K562 (cell line): Measurements from ENCODE around the gene KCTD7. TPM values are rescaled to one million over a fixed set of nuclear protein-coding genes. Genes with fewer than 3 reads are reported as not detected.
A peak's percentile ranks its signal among the peaks of the same experiment; 100 is the strongest.

ENCODE experiments used
- ARID1B ChIP-seq: fragments of 450-650 bp; IDR thresholded peaks from 2 replicates; pipeline ENCODE4 v1.6.1; 2016; ENCODE audit warnings: antibody characterized with exemption, mild to moderate bottlenecking, inconsistent platforms
- ATF1 ChIP-seq, 2 experiments: fragments of 450-650 bp in 1 of 2; IDR thresholded peaks; 2 replicates each; pipeline ENCODE4 v1.6.1; 2016; ENCODE audit warnings: missing compliant biosample characterization in 1 of 2, missing genetic modification characterization in 1 of 2
- CBX3 ChIP-seq, 2 experiments: IDR thresholded peaks; 1 replicate in 1 of 2; 2 replicates in 1 of 2; pipeline ENCODE4 v1.6.1; 2012; ENCODE audit warnings: inconsistent platforms in 2 of 2, low read length in 2 of 2, borderline replicate concordance in 1 of 2, control low read depth in 1 of 2
- FOXJ3 ChIP-seq: sonication (generic); formaldehyde crosslinking; IDR thresholded peaks from 2 replicates; pipeline ENCODE4 v1.4.0; 2020; ENCODE audit warnings: mild to moderate bottlenecking, missing genetic modification reagents
- GTF2B ChIP-seq: IDR thresholded peaks from 2 replicates; pipeline ENCODE4 v1.6.1; 2011; ENCODE audit not compliant: insufficient read length; ENCODE audit errors: extremely low read depth
- HCFC1 ChIP-seq: IDR thresholded peaks from 2 replicates; pipeline ENCODE4 v1.6.1; 2012; ENCODE audit warnings: low read depth, low read length, improper control_type of control experiment
- HDAC1 ChIP-seq, 2 experiments: fragments of 450-650 bp; IDR thresholded peaks; 2 replicates each; pipeline ENCODE4 v1.6.1; 2016 to 2017; ENCODE audit warnings: inconsistent platforms in 1 of 2, mild to moderate bottlenecking in 1 of 2, moderate library complexity in 1 of 2
- MAX ChIP-seq: sonication (generic); formaldehyde crosslinking; IDR thresholded peaks from 2 replicates; pipeline ENCODE4 v1.9.0; 2022; ENCODE audit warnings: mild to moderate bottlenecking, missing genetic modification reagents
- MCM2 ChIP-seq: fragments of 450-650 bp; IDR thresholded peaks from 2 replicates; pipeline ENCODE4 v1.6.1; 2017; ENCODE audit warnings: low read depth, mild to moderate bottlenecking
- MCM3 ChIP-seq: fragments of 450-650 bp; IDR thresholded peaks from 2 replicates; pipeline ENCODE4 v1.6.1; 2016
- MNT ChIP-seq, 2 experiments: fragments of 450-650 bp; conservative IDR thresholded peaks; 2 replicates each; pipeline ENCODE4 v1.6.1; 2017; ENCODE audit warnings: mild to moderate bottlenecking in 2 of 2, moderate library complexity in 2 of 2
- SIX5 ChIP-seq, 2 experiments: IDR thresholded peaks; 2 replicates each; pipeline ENCODE4 v1.6.1; 2011; ENCODE audit warnings: low read length in 2 of 2, borderline replicate concordance in 1 of 2, low read depth in 1 of 2, mild to moderate bottlenecking in 1 of 2, moderate library complexity in 1 of 2; ENCODE audit not compliant: insufficient read depth in 1 of 2
- SREBF1 ChIP-seq: fragments of 150-350 bp; IDR thresholded peaks from 2 replicates; pipeline ENCODE4 v1.6.1; 2014; ENCODE audit warnings: antibody characterized with exemption, low read depth, low read length, borderline replicate concordance
- U2AF1 ChIP-seq: fragments of 200-400 bp; formaldehyde crosslinking; optimal IDR thresholded peaks from 2 replicates; pipeline ENCODE3; 2017; ENCODE audit warnings: mild to moderate bottlenecking, low read depth, low read length, moderate library complexity
- U2AF2 ChIP-seq: fragments of 200-400 bp; formaldehyde crosslinking; optimal IDR thresholded peaks from 2 replicates; pipeline ENCODE3; 2017; ENCODE audit warnings: low read depth, mild to moderate bottlenecking, low read length
- XRCC4 ChIP-seq: IDR thresholded peaks from one replicate; pipeline ENCODE4 v1.6.1; 2011; ENCODE audit not compliant: insufficient read depth, insufficient read length; ENCODE audit errors: extremely low read depth
- ZBTB1 ChIP-seq: sonication (generic); formaldehyde crosslinking; IDR thresholded peaks from 2 replicates; pipeline ENCODE4 v1.8.1; 2023; ENCODE audit warnings: missing genetic modification reagents, low read depth, mild to moderate bottlenecking, borderline replicate concordance
- ZNF146 ChIP-seq: IDR thresholded peaks from one replicate; pipeline ENCODE4 v1.6.1; 2018; ENCODE audit warnings: missing compliant biosample characterization; ENCODE audit not compliant: unreplicated experiment
- ZNF175 ChIP-seq: fragments of 200-800 bp; sonication (Bioruptor generic); IDR thresholded peaks from 2 replicates; pipeline ENCODE4 v1.6.1; 2016; ENCODE audit warnings: low read depth, mild to moderate bottlenecking, missing genetic modification characterization, missing compliant biosample characterization
- ZNF384 ChIP-seq: IDR thresholded peaks from 2 replicates; pipeline ENCODE4 v1.6.1; 2012; ENCODE audit warnings: low read depth, low read length, improper control_type of control experiment
- ZNF41 ChIP-seq: fragments of 250-450 bp; sonication (Bioruptor Pico); conservative IDR thresholded peaks from 2 replicates; pipeline ENCODE4 v1.4.0; 2020; ENCODE audit warnings: mild to moderate bottlenecking
- polyA plus RNA-seq, 8 experiments: library from polyadenylated mRNA; depleted of rRNA in 4 of 8; stranded (reverse) in 5 of 8; unstranded in 3 of 8; fragments of >200 nt; fragmentation: Nextera tagmentation in 2 of 8; fragmentation: Illumina TruSeq in 1 of 8; extraction: Ambion mirVana in 2 of 8; extraction: Trizol in 1 of 8; gene quantifications; 2 replicates each; pipeline versions ENCODE4 v1.2.1 to v1.2.3, GENCODE V29; 2011 to 2014; ENCODE audit warnings: inconsistent platforms in 1 of 8, missing spikeins in 1 of 8
- total RNA-seq, 7 experiments: library from RNA; depleted of rRNA in 6 of 7; stranded (reverse); fragments of >200 nt in 6 of 7; fragmentation: Illumina TruSeq in 2 of 7; extraction: Trizol in 2 of 7; gene quantifications; 2 replicates each; pipeline versions ENCODE4 v1.2.1 to v1.2.3, GENCODE V29; 2011 to 2021; ENCODE audit warnings: low replicate concordance in 1 of 7
- TF ChIP-seq, protein P1 (sequence below): fragments of 450-650 bp; IDR thresholded peaks from 2 replicates; pipeline ENCODE4 v1.6.1; 2016; ENCODE audit warnings: missing biosample characterization, missing genetic modification characterization
- TF ChIP-seq, protein P2 (sequence below): fragments of 450-650 bp; formaldehyde crosslinking; IDR thresholded peaks from 2 replicates; pipeline ENCODE4 v1.4.0; 2022; ENCODE audit warnings: missing genetic modification characterization

KCTD7 gene
- total and polyA plus RNA-seq, 9 of the 15 experiments (the other 6 are each of a cell fraction or from before 2014, with no cell fraction given): 1.5 to 26.0 (median 9.0) TPM

DNA sequence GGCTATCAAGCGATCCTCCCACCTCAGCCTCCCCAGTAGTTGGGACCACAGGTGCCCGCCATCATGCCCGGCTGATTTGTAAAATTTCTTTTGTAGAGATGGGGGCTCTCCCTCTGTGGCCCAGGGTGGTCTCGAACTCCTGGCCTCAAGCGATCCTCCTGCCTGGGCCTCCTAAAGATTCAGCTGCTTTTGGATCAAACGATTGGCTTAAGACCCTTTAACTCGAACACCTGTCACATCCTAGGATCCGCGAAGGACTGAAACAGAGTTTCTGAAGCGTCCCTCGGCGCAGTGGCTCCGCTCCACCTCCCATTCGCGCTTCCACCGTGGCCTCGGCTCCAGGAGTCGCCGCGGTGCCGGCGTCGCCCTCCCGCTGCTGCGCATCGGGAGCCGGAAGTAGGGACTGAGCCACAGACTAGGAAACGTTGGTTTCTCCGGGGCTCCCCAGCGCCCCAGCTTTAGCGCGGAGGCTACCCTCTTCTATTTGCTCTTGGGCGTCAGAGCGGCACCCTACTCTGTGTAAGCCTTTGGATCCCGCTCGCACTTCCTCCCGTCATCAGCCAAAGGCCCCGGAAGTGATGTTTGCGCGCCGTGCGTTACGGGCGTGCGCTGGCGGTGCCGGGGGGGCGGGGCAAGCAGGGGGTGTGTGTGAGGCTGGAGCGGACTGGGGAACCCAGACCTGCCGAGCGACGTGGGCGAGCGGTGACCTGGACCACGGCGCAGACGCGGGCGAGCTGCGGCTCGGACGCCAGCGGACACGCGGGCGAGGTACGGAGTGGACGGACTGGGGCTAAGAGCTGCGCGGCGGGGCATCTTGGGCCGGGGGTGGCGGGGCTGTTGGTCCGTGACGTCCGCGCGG lies 53.0 kb downstream of the KCTD7 start (continued):
- 0 out of 2 replicates have a peak, but pooled peaks have one; percentile 38 for TF ChIP-seq ZNF175 (CRISPR knock-in tag)
- peak; percentile 41; the same call in 1 of the 2 replicates for TF ChIP-seq ATF1 (CRISPR knock-in tag; IDR thresholded peaks at IDR 0.05)
- peak; percentile 97 for TF ChIP-seq ATF1 (tag; IDR thresholded peaks at IDR 0.05)
- peak; percentile 55 for TF ChIP-seq HCFC1
- TF ChIP-seq, protein P1, sequence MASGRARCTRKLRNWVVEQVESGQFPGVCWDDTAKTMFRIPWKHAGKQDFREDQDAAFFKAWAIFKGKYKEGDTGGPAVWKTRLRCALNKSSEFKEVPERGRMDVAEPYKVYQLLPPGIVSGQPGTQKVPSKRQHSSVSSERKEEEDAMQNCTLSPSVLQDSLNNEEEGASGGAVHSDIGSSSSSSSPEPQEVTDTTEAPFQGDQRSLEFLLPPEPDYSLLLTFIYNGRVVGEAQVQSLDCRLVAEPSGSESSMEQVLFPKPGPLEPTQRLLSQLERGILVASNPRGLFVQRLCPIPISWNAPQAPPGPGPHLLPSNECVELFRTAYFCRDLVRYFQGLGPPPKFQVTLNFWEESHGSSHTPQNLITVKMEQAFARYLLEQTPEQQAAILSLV (tag): no peak
- no peak for TF ChIP-seq ZNF384
- TF ChIP-seq GTF2B: no peak
- no peak for TF ChIP-seq MCM2
- TF ChIP-seq, protein P2, sequence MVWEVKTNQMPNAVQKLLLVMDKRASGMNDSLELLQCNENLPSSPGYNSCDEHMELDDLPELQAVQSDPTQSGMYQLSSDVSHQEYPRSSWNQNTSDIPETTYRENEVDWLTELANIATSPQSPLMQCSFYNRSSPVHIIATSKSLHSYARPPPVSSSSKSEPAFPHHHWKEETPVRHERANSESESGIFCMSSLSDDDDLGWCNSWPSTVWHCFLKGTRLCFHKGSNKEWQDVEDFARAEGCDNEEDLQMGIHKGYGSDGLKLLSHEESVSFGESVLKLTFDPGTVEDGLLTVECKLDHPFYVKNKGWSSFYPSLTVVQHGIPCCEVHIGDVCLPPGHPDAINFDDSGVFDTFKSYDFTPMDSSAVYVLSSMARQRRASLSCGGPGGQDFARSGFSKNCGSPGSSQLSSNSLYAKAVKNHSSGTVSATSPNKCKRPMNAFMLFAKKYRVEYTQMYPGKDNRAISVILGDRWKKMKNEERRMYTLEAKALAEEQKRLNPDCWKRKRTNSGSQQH (CRISPR knock-in tag): 0 out of 2 replicates have a peak, but pooled peaks have one; percentile 48
- no peak for TF ChIP-seq ZNF41
- TF ChIP-seq MNT (conservative IDR thresholded peaks at IDR 0.05): peak; percentile 90 to 95
- no peak for TF ChIP-seq SIX5 (IDR thresholded peaks at IDR 0.05; ENCODE audit: borderline replicate concordance in 1 of 2, insufficient read depth in 1 of 2, low read depth in 1 of 2, low read length in 2 of 2)
- no peak for TF ChIP-seq U2AF2
- TF ChIP-seq MAX (CRISPR knock-in tag): peak; percentile 71
- no peak for TF ChIP-seq ZBTB1 (CRISPR knock-in tag)
- TF ChIP-seq ZNF146 (CRISPR knock-in tag): no peak
- peak; percentile 37 for TF ChIP-seq ARID1B
- peak in 1 of 2 experiments; percentile 10; a peak in 1 of 3 replicates for TF ChIP-seq CBX3 (IDR thresholded peaks at IDR 0.05; ENCODE audit: borderline replicate concordance in 1 of 2, low read length in 2 of 2)
- no peak for TF ChIP-seq FOXJ3 (CRISPR knock-in tag)
- no peak for TF ChIP-seq MCM3
- TF ChIP-seq XRCC4: no peak
- peak in 1 of 2 experiments; percentile 96; a peak in 2 of 4 replicates for TF ChIP-seq HDAC1 (IDR thresholded peaks at IDR 0.05)
- TF ChIP-seq SREBF1: no peak
- peak; percentile 80 for TF ChIP-seq U2AF1
